Cardiac fibroblast (primary cell): ENCODE results near the gene ENC1.
A peak's percentile ranks its signal among the peaks of the same experiment; 100 is the strongest.

Experiments used
- DNase-seq, 2 donors: peaks; one replicate each; pipeline versions ENCODE4 v3.0.0 to v3.0.0-alpha.2; 2010; ENCODE audit warnings: low read depth in 2 of 2
- H3K4me3 ChIP-seq, 2 donors: replicated peaks in 1 of 2; 1 replicate in 1 of 2; 2 replicates in 1 of 2; pipeline ENCODE4 v1.5.1; 2011; ENCODE audit warnings: low read depth in 2 of 2, low read length in 2 of 2, mild to moderate bottlenecking in 2 of 2, moderate library complexity in 1 of 2
- TF ChIP-seq, protein P1 (sequence below): IDR thresholded peaks from one replicate; pipeline ENCODE4 v1.5.1; 2011; ENCODE audit warnings: low read depth, mild to moderate bottlenecking, low read length, inconsistent platforms

ENC1 gene

DNA sequence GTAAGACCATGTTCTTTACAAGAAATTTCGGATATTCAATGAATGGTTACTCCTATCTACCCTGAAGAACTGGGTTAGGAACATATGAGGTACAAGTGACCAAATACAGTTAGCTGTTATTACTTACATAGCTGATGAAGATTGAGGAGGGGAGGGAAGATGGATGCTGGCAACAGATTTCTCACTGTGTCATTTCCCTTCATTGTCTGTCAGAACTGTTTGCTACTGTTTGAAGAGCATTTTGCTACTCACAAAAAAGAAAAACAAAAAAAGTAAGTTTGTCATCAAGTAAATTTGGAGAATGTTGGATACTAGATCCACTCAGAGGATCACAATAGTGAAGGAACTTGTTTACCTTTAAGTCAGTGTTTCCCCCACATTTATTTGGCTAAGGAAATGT is 53.7 kb downstream of the ENC1 start:
- TF ChIP-seq, protein P1, sequence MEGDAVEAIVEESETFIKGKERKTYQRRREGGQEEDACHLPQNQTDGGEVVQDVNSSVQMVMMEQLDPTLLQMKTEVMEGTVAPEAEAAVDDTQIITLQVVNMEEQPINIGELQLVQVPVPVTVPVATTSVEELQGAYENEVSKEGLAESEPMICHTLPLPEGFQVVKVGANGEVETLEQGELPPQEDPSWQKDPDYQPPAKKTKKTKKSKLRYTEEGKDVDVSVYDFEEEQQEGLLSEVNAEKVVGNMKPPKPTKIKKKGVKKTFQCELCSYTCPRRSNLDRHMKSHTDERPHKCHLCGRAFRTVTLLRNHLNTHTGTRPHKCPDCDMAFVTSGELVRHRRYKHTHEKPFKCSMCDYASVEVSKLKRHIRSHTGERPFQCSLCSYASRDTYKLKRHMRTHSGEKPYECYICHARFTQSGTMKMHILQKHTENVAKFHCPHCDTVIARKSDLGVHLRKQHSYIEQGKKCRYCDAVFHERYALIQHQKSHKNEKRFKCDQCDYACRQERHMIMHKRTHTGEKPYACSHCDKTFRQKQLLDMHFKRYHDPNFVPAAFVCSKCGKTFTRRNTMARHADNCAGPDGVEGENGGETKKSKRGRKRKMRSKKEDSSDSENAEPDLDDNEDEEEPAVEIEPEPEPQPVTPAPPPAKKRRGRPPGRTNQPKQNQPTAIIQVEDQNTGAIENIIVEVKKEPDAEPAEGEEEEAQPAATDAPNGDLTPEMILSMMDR: no peak
- no peak overlapping the region for H3K4me3 ChIP-seq
- DNase-seq: peak in 1 of 2 donors; percentile 40

DNA sequence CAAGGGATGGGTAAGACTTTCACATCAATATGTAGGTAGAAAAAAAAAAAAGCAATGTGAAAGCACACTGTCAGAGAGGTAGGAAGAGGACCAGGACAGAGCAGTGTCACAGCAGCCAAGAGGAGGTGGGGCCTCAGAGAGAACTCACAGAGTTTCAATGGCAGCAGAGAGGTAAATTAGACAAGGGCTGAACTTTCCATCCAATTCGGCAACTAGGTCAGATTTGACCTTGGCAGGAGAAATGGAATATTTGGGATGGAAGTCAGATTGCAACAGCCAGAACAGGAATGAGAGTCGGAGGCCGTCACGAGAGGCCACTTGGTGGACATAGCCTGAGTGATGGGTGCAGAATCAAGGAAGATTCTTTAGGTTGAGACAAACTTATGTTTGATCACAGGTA is 57.7 kb downstream of the ENC1 start:
- no peak for DNase-seq
- H3K4me3 ChIP-seq: no peak overlapping the region
- TF ChIP-seq, protein P1: no peak

DNA sequence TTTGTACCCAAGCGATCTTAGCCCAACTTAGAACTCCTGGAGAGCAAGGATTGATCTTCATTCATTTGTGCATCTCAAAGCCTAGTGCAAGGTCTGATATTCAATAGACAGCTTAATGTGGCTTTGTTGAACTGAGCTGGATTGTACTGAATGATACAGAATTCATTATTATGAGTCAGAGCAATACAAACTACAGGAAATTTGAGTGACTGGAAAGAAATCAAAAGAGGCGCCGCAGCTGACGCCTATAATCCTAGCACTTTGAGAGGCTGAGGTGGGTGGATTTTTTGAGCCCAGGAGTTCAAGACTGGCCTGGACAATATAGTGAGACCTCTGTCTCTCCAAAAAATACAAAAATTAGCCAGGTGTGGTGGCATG is 58.6 kb downstream of the ENC1 start:
- DNase-seq: no peak
- no peak overlapping the region for H3K4me3 ChIP-seq
- TF ChIP-seq, protein P1: no peak

DNA sequence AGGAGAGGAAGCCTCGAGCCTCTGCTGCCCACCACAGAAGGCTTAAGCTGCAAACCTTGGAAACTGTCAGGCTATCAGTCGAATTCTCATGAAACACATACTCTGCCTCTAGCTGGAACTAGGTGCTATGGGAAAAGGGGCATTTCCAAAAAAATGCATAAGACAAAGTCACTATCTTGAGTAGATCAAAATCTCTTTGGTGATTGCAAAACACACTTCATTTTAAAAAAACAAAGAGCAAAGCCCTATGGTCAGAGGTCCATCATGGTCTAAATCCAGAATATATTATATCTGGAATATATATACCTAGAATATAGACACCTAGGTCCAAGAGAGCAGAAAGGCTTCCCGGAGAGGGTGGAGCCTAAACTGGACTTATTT is 59.8 kb downstream of the ENC1 start:
- TF ChIP-seq, protein P1: no peak
- no peak for DNase-seq
- H3K4me3 ChIP-seq: no peak overlapping the region

DNA sequence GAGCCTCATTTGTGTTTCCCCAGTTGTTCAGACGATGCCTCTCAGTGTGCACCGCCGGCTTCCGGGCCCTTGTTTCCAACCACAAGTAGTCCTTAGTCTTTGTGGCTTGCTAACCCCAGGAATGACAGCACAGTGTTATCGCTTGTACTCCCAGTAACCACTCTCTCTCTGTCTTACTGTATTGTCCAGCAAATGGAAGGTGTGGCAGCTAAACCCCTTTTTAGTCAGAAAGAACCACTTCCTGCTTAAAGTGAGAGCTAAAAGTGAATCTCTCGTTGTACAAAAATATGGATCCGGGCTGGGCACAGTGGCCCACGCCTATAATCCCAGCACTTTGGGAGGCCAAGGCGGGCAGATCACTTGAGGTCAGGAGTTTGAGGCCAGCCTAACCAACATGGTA is 61.3 kb downstream of the ENC1 start:
- peak; percentile 26 to 34 for DNase-seq
- TF ChIP-seq, protein P1: no peak
- H3K4me3 ChIP-seq: no peak overlapping the region

DNA sequence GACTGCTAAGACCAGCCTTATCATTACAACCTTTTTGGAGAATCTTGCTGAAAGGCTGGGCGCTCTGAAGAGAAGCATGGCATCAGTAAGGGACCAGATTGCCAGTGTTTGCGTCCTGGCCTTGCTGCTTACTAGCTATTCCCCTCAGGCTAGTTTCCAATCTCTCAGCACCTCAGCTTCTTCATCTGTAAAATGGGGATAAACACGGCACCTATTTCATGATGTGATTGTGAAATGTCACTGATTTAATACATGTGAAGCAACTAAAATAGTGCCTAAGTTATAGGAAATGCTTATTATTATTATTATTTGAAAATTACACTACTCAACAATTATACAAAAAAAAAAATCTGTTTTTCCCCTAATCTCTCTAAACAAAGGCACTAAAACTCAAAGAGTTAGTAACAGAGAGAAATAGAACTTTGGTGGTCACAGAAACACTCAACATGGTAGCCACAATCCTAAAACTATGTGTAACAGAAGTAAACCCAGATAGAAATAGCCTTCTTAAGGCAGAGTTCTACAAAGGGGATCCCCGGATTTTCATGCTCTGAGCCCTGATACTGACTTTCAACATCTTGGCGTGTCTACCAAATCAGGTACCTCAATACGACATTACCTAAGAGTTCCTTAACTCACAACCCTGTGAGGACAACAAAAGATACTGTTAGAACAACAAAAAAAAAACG is 62.0 kb downstream of the ENC1 start:
- no peak overlapping the region for H3K4me3 ChIP-seq
- TF ChIP-seq, protein P1: no peak
- DNase-seq: no peak
